Measurements from ENCODE around the gene LGALS9. TPM values are rescaled to one million over a fixed set of nuclear protein-coding genes. Genes with fewer than 3 reads are reported as not detected.
"Not testable (repeated sequence)": the region's sequence is repeated elsewhere in the genome, so short reads cannot be mapped to it uniquely, and the experiment has no call there.

Gene LGALS9
- total RNA-seq, 1 experiment from 2014 or later, result 1.6 TPM

- DNase-seq (ENCODE audit: low read depth, low spot score) (no peak), ATAC-seq (peak; percentile 39; the same call in 1 of the 2 replicates)
- POLR2A ChIA-PET, result no interaction called here
- Histone ChIP-seq H3K27me3 (ENCODE audit: control insufficient read depth, insufficient read depth, low read length) (no peaks in the 10 kb centered on the region), H3K27ac (ENCODE audit: low read length) (no peak overlapping the region), H3K36me3 (ENCODE audit: control insufficient read depth, insufficient read depth, low read length) (no peaks in the 10 kb centered on the region), H3K9me3 (ENCODE audit: control insufficient read depth, insufficient read depth, low read depth, low read length) (no peaks in the 10 kb centered on the region), H3K4me1 (ENCODE audit: control insufficient read depth, insufficient read depth, low read length) (no peaks in the 10 kb centered on the region), H3K4me3 (ENCODE audit: low read depth in 2 of 2, low read length in 2 of 2) (no peak overlapping the region)
- CTCF ChIA-PET, result interaction anchor here (0.6 kb wide), 1 partner anchor 68 kb away, joined by 3 read pairs; no protein-coding TSS in a partner anchor
- no peak for TF ChIP-seq REST (IDR thresholded peaks at IDR 0.05; ENCODE audit: insufficient read depth in 1 of 2, low read depth in 2 of 2, low read length in 1 of 2)
- TF ChIP-seq CTCF (IDR thresholded peaks at IDR 0.05), result no peak
- no peak for TF ChIP-seq TCF7L2 (IDR thresholded peaks at IDR 0.05; ENCODE audit: low read depth, low read length)
- in situ Hi-C loops (cut with HindIII; ENCODE audit: low pct_unique_long_range_greater_than_20kb, low sequenced_read_pairs), result no loop called here
- intact Hi-C loops (cut with micrococcal nuclease; ENCODE audit: unreplicated experiment), result no loop called here
- no TSS peak for BruUV-seq (replicated peaks)
These were observed 1.1 kb downstream of the LGALS9 start for GRCh38 chr17:27631897-27632725.

GRCh38 chr17:27632766-27633165 lies 1.8 kb downstream of the LGALS9 start:
- BruUV-seq (replicated peaks); DNase-seq (ENCODE audit: low read depth, low spot score); intact Hi-C loops (cut with micrococcal nuclease; ENCODE audit: unreplicated experiment); ATAC-seq; CTCF ChIA-PET; in situ Hi-C loops (cut with HindIII; ENCODE audit: low pct_unique_long_range_greater_than_20kb, low sequenced_read_pairs); POLR2A ChIA-PET; H3K36me3 ChIP-seq (ENCODE audit: control insufficient read depth, insufficient read depth, low read length); H3K27me3 ChIP-seq (ENCODE audit: control insufficient read depth, insufficient read depth, low read length); H3K27ac ChIP-seq (ENCODE audit: low read length); H3K4me3 ChIP-seq (ENCODE audit: low read depth in 2 of 2, low read length in 2 of 2); H3K4me1 ChIP-seq (ENCODE audit: control insufficient read depth, insufficient read depth, low read length); H3K9me3 ChIP-seq (ENCODE audit: control insufficient read depth, insufficient read depth, low read depth, low read length): not testable (repeated sequence)

- no peak for DNase-seq (ENCODE audit: low read depth, low spot score)
- Histone ChIP-seq H3K9me3 (ENCODE audit: control insufficient read depth, insufficient read depth, low read depth, low read length) (no peaks in the 10 kb centered on the region), H3K27ac (ENCODE audit: low read length) (no peak overlapping the region), H3K4me3 (ENCODE audit: low read depth in 2 of 2, low read length in 2 of 2) (no peak overlapping the region), H3K27me3 (ENCODE audit: control insufficient read depth, insufficient read depth, low read length) (no peaks in the 10 kb centered on the region), H3K4me1 (ENCODE audit: control insufficient read depth, insufficient read depth, low read length) (no peaks in the 10 kb centered on the region), H3K36me3 (ENCODE audit: control insufficient read depth, insufficient read depth, low read length) (no peaks in the 10 kb centered on the region)
- in situ Hi-C loops (cut with HindIII; ENCODE audit: low pct_unique_long_range_greater_than_20kb, low sequenced_read_pairs), result no loop called here
- no TSS peak for BruUV-seq (replicated peaks)
- POLR2A ChIA-PET, result no interaction called here
- intact Hi-C loops (cut with micrococcal nuclease; ENCODE audit: unreplicated experiment), result no loop called here
- no peak for ATAC-seq
- no peak for TF ChIP-seq TCF7L2 (IDR thresholded peaks at IDR 0.05; ENCODE audit: low read depth, low read length)
- no peak for TF ChIP-seq POLR2AphosphoS5 (IDR thresholded peaks at IDR 0.05; ENCODE audit: low read depth, low read length)
- TF ChIP-seq REST (IDR thresholded peaks at IDR 0.05; ENCODE audit: insufficient read depth in 1 of 2, low read depth in 2 of 2, low read length in 1 of 2), result no peak
- no peak for TF ChIP-seq CTCF (IDR thresholded peaks at IDR 0.05)
- TF ChIP-seq SIN3A (IDR thresholded peaks at IDR 0.05; ENCODE audit: borderline replicate concordance, insufficient read depth, low read depth, low read length), result no peak
- CTCF ChIA-PET, result interaction anchor here (0.6 kb wide), 2 partner anchors 23 to 67 kb away, joined by 3 to 7 read pairs; no protein-coding TSS in a partner anchor
These were observed 2.5 kb downstream of the LGALS9 start for GRCh38 chr17:27633312-27634025.

Data from Panc1 (cell line).